CD14-positive monocyte (primary cell): ENCODE data around the gene ZNF821. TPM values are rescaled to one million over a fixed set of nuclear protein-coding genes. Genes with fewer than 3 reads are reported as not detected.

ENCODE experiments used
- DNase-seq, 3 donors: peaks; one replicate each; pipeline ENCODE4 v3.0.0-alpha.2; 2011 to 2022
- H2AFZ ChIP-seq: 2 replicates; pipeline ENCODE4 v1.6.0; 2012; ENCODE audit warnings: mild to moderate bottlenecking, low read depth, low read length, inconsistent platforms; ENCODE audit not compliant: insufficient read depth, poor library complexity, severe bottlenecking
- H3K27ac ChIP-seq, 2 donors: 1 replicate in 1 of 2; 2 replicates in 1 of 2; pipeline ENCODE4 v1.5.1; 2012 to 2013; ENCODE audit warnings: low read length in 2 of 2, control low read depth in 1 of 2, inconsistent platforms in 1 of 2, low read depth in 1 of 2, mild to moderate bottlenecking in 1 of 2
- H3K27me3 ChIP-seq, 2 donors: one replicate each; pipeline versions ENCODE4 v1.6.0 to v1.6.1; 2011 to 2013; ENCODE audit warnings: low read length in 2 of 2; ENCODE audit not compliant: control insufficient read depth in 2 of 2, insufficient read depth in 2 of 2
- H3K36me3 ChIP-seq, 2 donors: replicated peaks in 1 of 2; 1 replicate in 1 of 2; 2 replicates in 1 of 2; pipeline versions ENCODE4 v1.5.1 to v1.6.1; 2012 to 2013; ENCODE audit warnings: low read length in 2 of 2, control low read depth in 1 of 2, inconsistent platforms in 1 of 2, mild to moderate bottlenecking in 1 of 2; ENCODE audit not compliant: insufficient read depth in 2 of 2, control insufficient read depth in 1 of 2
- H3K4me1 ChIP-seq, 2 donors: 1 replicate in 1 of 2; 2 replicates in 1 of 2; pipeline versions ENCODE4 v1.5.1 to v1.6.1; 2012 to 2013; ENCODE audit warnings: low read length in 2 of 2, control low read depth in 1 of 2, inconsistent platforms in 1 of 2, mild to moderate bottlenecking in 1 of 2, moderate library complexity in 1 of 2; ENCODE audit not compliant: insufficient read depth in 2 of 2, control insufficient read depth in 1 of 2
- H3K4me2 ChIP-seq: replicated peaks from 2 replicates; pipeline ENCODE3; 2012; ENCODE audit warnings: low read length, moderate library complexity, mild to moderate bottlenecking; ENCODE audit not compliant: poor library complexity, severe bottlenecking; ENCODE audit errors: extremely low read depth
- H3K4me3 ChIP-seq, 3 experiments: fragments of 200-600 bp in 1 of 3; sonication (generic) in 1 of 3; replicated peaks in 1 of 3; 1 replicate in 2 of 3; 2 replicates in 1 of 3; pipeline ENCODE4 v1.5.1; 2011 to 2013; ENCODE audit warnings: low read length in 3 of 3, mild to moderate bottlenecking in 3 of 3, control low read depth in 2 of 3, low read depth in 2 of 3, inconsistent platforms in 1 of 3, moderate library complexity in 1 of 3
- H3K79me2 ChIP-seq: 2 replicates; pipeline ENCODE4 v1.6.0; 2012; ENCODE audit warnings: mild to moderate bottlenecking, control low read depth, inconsistent platforms, low read length, moderate library complexity; ENCODE audit not compliant: insufficient read depth
- H3K9ac ChIP-seq: 2 replicates; pipeline ENCODE4 v1.6.0; 2017; ENCODE audit warnings: low read length, mild to moderate bottlenecking; ENCODE audit not compliant: insufficient read depth, poor library complexity, severe bottlenecking
- H3K9me3 ChIP-seq, 2 donors: replicated peaks in 1 of 2; 1 replicate in 1 of 2; 2 replicates in 1 of 2; pipeline versions ENCODE4 v1.5.1 to v1.6.1; 2012 to 2013; ENCODE audit warnings: low read length in 2 of 2, control low read depth in 1 of 2; ENCODE audit not compliant: control insufficient read depth in 1 of 2, insufficient read depth in 1 of 2
- H4K20me1 ChIP-seq: 2 replicates; pipeline ENCODE4 v1.6.0; 2012; ENCODE audit warnings: mild to moderate bottlenecking, low read length, control low read depth, moderate library complexity; ENCODE audit not compliant: insufficient read depth
- H3K27ac Mint-ChIP-seq, 7 donors: one replicate each; pipeline ENCODE4 v1.8.0; 2020; ENCODE audit warnings: mild to moderate bottlenecking in 7 of 7, mixed read lengths in 7 of 7, moderate library complexity in 6 of 7, inconsistent platforms in 2 of 7
- H3K27me3 Mint-ChIP-seq, 3 donors: one replicate each; pipeline ENCODE4 v1.8.0; 2021 to 2022; ENCODE audit warnings: low read depth in 3 of 3, mild to moderate bottlenecking in 3 of 3, mixed read lengths in 3 of 3, moderate library complexity in 3 of 3, inconsistent platforms in 1 of 3
- H3K36me3 Mint-ChIP-seq, 2 donors: one replicate each; pipeline ENCODE4 v1.8.0; 2020; ENCODE audit warnings: mixed read lengths in 2 of 2, inconsistent platforms in 1 of 2, mild to moderate bottlenecking in 1 of 2
- H3K4me1 Mint-ChIP-seq: one replicate; pipeline ENCODE4 v1.8.0; 2020; ENCODE audit warnings: mild to moderate bottlenecking, mixed read lengths
- H3K4me3 Mint-ChIP-seq, 2 donors: one replicate each; pipeline ENCODE4 v1.8.0; 2020; ENCODE audit warnings: mild to moderate bottlenecking in 2 of 2, mixed read lengths in 2 of 2, moderate library complexity in 1 of 2
- H3K9me3 Mint-ChIP-seq, 7 donors: one replicate each; pipeline ENCODE4 v1.8.0; 2020 to 2022; ENCODE audit warnings: mixed read lengths in 7 of 7, mild to moderate bottlenecking in 6 of 7, moderate library complexity in 6 of 7, inconsistent platforms in 2 of 7
- WGBS: methylation state at CpG from one replicate; pipeline ENCODE4 v1.1.5; 2013; ENCODE audit warnings: missing lambda C conversion rate; ENCODE audit not compliant: insufficient coverage; 5-methylcytosine and 5-hydroxymethylcytosine counted together
- intact Hi-C, 2 donors: fragments of 100-400 bp; cut with micrococcal nuclease; formaldehyde crosslinking; loops; one replicate each; pipeline versions ENCODE4 v1.15.0 to v1.15.1; 2023
- polyA plus RNA-seq, 3 donors: library from polyadenylated mRNA; depleted of rRNA in 1 of 3; unstranded in 2 of 3; stranded (reverse) in 1 of 3; fragments of 300-500 nt in 2 of 3; fragments of >200 nt in 1 of 3; fragmentation: Illumina TruSeq in 2 of 3; gene quantifications; 1 replicate in 2 of 3; 2 replicates in 1 of 3; pipeline ENCODE4 v1.2.3, GENCODE V29; 2012 to 2021
- TF ChIP-seq, protein P1 (sequence below): fragments of 200-600 bp; IDR thresholded peaks from one replicate; pipeline ENCODE4 v1.8.0; 2022; ENCODE audit warnings: antibody characterized with exemption, mild to moderate bottlenecking

Gene ZNF821
- polyA plus RNA-seq, 3 donors: 3.1 to 5.4 (median 4.9) TPM

DNA sequence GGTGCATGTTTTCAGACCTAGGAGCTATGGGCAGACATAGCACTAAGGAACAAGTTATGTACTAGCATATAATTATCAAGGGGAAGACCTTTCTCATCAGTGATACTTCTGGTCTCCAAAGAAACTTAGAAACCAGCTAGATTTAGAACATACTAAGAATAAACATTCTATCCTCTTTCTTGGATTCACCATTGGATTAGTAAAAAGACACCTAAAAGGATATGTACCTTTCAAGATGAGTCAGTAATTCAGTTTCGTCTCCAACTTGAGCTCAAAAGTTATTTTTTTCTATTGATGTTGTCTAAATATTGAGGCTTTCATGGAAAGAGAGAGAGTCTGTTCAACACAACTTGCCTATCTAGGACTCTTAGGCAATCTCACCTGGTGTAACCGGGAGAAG, 13.2 kb downstream of the ZNF821 start:
- H4K20me1 ChIP-seq: no peaks in the 10 kb centered on the region
- no peaks in the 10 kb centered on the region for H3K27me3 ChIP-seq
- no peak overlapping the region for H2AFZ ChIP-seq
- no peak overlapping the region for H3K4me2 ChIP-seq
- Mint-ChIP-seq H3K27ac (no peak overlapping the region), H3K4me3 (no peak overlapping the region), H3K9me3 (no peaks in the 10 kb centered on the region), H3K4me1 (peaks cover 5% of the 10 kb centered on the region), H3K36me3 (peaks cover 30 to 31% of the 10 kb centered on the region in 2 donors), H3K27me3 (peaks cover 0 to 3% (median 0%) of the 10 kb centered on the region in 3 donors)
- no CpG with 5 or more reads among the region's 2 CpGs for WGBS
- H3K9ac ChIP-seq: no peak overlapping the region
- H3K27ac ChIP-seq: no peak overlapping the region
- H3K4me3 ChIP-seq: no peak overlapping the region
- no peak for DNase-seq
- TF ChIP-seq, protein P1, sequence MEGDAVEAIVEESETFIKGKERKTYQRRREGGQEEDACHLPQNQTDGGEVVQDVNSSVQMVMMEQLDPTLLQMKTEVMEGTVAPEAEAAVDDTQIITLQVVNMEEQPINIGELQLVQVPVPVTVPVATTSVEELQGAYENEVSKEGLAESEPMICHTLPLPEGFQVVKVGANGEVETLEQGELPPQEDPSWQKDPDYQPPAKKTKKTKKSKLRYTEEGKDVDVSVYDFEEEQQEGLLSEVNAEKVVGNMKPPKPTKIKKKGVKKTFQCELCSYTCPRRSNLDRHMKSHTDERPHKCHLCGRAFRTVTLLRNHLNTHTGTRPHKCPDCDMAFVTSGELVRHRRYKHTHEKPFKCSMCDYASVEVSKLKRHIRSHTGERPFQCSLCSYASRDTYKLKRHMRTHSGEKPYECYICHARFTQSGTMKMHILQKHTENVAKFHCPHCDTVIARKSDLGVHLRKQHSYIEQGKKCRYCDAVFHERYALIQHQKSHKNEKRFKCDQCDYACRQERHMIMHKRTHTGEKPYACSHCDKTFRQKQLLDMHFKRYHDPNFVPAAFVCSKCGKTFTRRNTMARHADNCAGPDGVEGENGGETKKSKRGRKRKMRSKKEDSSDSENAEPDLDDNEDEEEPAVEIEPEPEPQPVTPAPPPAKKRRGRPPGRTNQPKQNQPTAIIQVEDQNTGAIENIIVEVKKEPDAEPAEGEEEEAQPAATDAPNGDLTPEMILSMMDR: no peak
- H3K9me3 ChIP-seq: no peaks in the 10 kb centered on the region
- H3K4me1 ChIP-seq: no peaks in the 10 kb centered on the region
- H3K36me3 ChIP-seq: peaks cover 0 to 14% of the 10 kb centered on the region in 2 donors
- no peaks in the 10 kb centered on the region for H3K79me2 ChIP-seq
- intact Hi-C loops: no loop called here

DNA sequence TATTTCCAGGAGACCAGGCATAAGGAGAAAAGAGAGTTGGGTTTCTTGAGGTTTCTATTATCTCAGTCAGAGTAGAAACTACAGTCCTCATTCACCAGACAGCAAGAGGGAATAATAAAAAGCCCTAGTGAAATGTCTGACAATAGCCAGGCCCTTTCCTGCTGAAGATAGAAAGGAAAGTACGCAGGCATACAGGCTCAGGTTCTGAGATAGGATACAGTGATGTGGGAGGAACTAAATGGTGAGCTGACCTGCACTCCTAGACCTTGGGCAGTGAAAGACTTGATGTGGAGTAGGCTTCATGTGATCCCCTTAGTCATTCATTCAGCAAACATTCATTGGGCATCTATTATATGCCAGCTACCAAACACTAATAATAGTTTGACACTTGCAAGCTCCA, 14.9 kb downstream of the ZNF821 start:
- DNase-seq: no peak
- Mint-ChIP-seq H3K4me3 (no peak overlapping the region), H3K4me1 (peaks cover 5% of the 10 kb centered on the region), H3K36me3 (peaks cover 32 to 39% of the 10 kb centered on the region in 2 donors), H3K27ac (no peak overlapping the region), H3K9me3 (no peaks in the 10 kb centered on the region), H3K27me3 (peaks cover 0 to 3% (median 0%) of the 10 kb centered on the region in 3 donors)
- Histone ChIP-seq H4K20me1 (no peaks in the 10 kb centered on the region), H3K4me1 (no peaks in the 10 kb centered on the region), H3K27me3 (no peaks in the 10 kb centered on the region), H3K9me3 (no peaks in the 10 kb centered on the region), H3K27ac (no peak overlapping the region), H3K9ac (no peak overlapping the region), H3K79me2 (no peaks in the 10 kb centered on the region), H3K36me3 (peaks cover 7 to 26% of the 10 kb centered on the region in 2 donors), H3K4me3 (no peak overlapping the region), H2AFZ (no peak overlapping the region), H3K4me2 (no peak overlapping the region)
- 100% methylated on average over 1 of the region's 1 CpG for WGBS
- intact Hi-C loops: no loop called here
- TF ChIP-seq, protein P1: no peak
